ENCODE measurements around the gene ANO2.

DNA sequence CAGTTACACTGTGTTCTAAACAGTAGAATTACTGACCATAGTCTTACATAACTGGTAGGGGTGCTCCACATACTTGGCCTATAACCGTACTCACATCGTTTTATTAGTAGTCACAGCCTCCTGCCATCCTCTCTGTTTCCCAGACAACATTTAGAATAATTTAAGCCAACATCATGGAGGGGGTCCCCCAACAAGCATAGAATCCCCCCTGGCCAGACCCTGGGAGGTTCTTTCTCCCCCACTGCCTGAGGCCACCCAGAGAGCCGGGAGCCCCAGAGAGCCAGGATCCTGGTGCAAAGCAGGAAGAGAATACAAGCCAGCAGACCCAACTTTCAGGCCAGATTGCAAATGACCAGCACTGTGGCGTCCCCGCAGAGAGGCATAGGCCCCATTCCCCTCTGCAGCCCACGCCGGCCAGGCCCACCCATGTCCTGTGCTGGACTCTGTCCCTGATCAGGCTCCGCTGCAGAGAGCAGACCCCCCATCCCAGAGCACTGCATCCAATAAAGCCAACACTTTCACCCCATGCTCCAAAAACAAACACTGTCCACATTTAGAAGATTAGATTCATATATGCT lies 317.9 kb downstream of the ANO2 start:
- TF ChIP-seq, protein P1, sequence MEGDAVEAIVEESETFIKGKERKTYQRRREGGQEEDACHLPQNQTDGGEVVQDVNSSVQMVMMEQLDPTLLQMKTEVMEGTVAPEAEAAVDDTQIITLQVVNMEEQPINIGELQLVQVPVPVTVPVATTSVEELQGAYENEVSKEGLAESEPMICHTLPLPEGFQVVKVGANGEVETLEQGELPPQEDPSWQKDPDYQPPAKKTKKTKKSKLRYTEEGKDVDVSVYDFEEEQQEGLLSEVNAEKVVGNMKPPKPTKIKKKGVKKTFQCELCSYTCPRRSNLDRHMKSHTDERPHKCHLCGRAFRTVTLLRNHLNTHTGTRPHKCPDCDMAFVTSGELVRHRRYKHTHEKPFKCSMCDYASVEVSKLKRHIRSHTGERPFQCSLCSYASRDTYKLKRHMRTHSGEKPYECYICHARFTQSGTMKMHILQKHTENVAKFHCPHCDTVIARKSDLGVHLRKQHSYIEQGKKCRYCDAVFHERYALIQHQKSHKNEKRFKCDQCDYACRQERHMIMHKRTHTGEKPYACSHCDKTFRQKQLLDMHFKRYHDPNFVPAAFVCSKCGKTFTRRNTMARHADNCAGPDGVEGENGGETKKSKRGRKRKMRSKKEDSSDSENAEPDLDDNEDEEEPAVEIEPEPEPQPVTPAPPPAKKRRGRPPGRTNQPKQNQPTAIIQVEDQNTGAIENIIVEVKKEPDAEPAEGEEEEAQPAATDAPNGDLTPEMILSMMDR (IDR thresholded peaks at IDR 0.05), result no peak
- no peak for TF ChIP-seq POLR2A (IDR thresholded peaks at IDR 0.05)

Data from stomach (tissue), 4 donors.